ENCODE measurements around the gene USP2.

DNA sequence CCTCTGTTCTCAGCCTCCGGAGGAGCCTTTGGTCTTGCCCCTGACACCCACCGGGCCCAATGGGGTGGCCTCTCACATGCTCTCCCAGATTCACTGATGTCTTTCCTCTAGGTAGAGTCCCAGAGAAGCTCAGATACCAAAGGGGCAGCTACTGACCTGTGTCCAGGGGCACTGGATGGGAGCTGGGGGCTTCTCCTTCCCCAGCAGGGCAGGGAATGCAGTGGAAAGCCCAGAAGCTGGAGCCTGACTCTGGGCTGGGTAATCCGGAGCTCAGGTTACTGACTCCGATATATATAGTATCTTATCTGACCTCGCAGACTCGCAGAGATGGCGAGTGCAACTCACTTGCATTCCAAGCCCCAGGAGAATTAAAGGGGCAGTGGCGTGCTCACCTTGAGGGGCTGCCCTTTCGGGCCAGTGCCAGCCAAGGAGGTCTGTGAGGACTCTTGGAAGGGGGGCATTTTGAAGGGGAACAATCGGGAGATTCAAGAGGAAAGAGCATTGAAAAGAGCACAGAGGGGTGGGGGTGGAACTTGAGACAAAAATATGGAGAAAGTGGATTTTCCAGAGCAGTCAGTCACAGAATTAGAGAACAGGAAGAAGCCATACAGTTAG, 2.5 kb downstream of the USP2 start:
- TF ChIP-seq, protein P1, sequence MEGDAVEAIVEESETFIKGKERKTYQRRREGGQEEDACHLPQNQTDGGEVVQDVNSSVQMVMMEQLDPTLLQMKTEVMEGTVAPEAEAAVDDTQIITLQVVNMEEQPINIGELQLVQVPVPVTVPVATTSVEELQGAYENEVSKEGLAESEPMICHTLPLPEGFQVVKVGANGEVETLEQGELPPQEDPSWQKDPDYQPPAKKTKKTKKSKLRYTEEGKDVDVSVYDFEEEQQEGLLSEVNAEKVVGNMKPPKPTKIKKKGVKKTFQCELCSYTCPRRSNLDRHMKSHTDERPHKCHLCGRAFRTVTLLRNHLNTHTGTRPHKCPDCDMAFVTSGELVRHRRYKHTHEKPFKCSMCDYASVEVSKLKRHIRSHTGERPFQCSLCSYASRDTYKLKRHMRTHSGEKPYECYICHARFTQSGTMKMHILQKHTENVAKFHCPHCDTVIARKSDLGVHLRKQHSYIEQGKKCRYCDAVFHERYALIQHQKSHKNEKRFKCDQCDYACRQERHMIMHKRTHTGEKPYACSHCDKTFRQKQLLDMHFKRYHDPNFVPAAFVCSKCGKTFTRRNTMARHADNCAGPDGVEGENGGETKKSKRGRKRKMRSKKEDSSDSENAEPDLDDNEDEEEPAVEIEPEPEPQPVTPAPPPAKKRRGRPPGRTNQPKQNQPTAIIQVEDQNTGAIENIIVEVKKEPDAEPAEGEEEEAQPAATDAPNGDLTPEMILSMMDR (conservative IDR thresholded peaks at IDR 0.05; ENCODE audit: low read depth, low read length): no peak
- TF ChIP-seq POLR2A (IDR thresholded peaks at IDR 0.05; ENCODE audit: low read depth, low read length) (no peak), RAD21 (IDR thresholded peaks at IDR 0.05; ENCODE audit: low read length) (no peak), MAZ (IDR thresholded peaks at IDR 0.05; ENCODE audit: borderline replicate concordance, low read depth, low read length) (no peak)

Data from IMR-90 (cell line).